ENCODE results near the gene SPATA1. TPM values are rescaled to one million over a fixed set of nuclear protein-coding genes. Genes with fewer than 3 reads are reported as not detected.
"Not testable (repeated sequence)": the region's sequence is repeated elsewhere in the genome, so short reads cannot be mapped to it uniquely, and the experiment has no call there.

Gene SPATA1
- total RNA-seq, 2 donors from 2014 or later: 0.67 to 1.5 TPM

DNA sequence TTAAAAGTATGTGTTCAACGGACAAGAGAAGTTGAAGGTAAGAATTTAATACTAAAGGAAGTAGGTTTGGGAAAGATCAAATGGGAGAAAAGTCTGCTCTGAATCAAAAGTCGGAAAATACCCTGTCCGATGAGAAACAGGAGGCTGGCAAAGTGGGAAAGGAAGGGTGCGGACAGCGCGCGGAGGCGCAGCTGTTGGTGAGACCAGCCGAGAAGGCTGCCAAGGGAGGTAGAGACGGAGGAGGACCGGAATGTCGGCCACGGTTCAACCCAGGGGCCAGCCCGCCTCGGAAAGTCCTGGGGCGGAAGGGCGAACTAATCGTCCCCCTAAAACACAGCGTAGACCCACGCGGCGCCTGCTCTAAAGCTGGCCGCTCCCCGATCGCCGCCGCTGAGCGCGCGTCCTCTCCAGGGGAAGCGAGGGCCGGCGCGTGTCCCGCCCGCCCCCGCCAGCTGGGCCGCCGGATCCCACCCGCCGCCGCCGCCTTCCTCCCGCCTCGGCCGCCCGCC, 639 bp upstream of the SPATA1 start:
- Histone ChIP-seq H3K4me1 (peaks cover 0 to 49% of the 10 kb centered on the region in 2 donors), H3K4me3 (peak overlapping the region; percentile 81 to 82), H3K9me3 (peaks cover 0 to 7% of the 10 kb centered on the region in 2 donors), H3K27me3 (no peaks in the 10 kb centered on the region), H3K36me3 (peaks cover 5% of the 10 kb centered on the region), H3K27ac (peak overlapping the region; percentile 97 to 98)
- TF ChIP-seq, protein P1, sequence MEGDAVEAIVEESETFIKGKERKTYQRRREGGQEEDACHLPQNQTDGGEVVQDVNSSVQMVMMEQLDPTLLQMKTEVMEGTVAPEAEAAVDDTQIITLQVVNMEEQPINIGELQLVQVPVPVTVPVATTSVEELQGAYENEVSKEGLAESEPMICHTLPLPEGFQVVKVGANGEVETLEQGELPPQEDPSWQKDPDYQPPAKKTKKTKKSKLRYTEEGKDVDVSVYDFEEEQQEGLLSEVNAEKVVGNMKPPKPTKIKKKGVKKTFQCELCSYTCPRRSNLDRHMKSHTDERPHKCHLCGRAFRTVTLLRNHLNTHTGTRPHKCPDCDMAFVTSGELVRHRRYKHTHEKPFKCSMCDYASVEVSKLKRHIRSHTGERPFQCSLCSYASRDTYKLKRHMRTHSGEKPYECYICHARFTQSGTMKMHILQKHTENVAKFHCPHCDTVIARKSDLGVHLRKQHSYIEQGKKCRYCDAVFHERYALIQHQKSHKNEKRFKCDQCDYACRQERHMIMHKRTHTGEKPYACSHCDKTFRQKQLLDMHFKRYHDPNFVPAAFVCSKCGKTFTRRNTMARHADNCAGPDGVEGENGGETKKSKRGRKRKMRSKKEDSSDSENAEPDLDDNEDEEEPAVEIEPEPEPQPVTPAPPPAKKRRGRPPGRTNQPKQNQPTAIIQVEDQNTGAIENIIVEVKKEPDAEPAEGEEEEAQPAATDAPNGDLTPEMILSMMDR (IDR thresholded peaks at IDR 0.05): no peak
- peak; percentile 64 for DNase-seq (ENCODE audit: low spot score)

DNA sequence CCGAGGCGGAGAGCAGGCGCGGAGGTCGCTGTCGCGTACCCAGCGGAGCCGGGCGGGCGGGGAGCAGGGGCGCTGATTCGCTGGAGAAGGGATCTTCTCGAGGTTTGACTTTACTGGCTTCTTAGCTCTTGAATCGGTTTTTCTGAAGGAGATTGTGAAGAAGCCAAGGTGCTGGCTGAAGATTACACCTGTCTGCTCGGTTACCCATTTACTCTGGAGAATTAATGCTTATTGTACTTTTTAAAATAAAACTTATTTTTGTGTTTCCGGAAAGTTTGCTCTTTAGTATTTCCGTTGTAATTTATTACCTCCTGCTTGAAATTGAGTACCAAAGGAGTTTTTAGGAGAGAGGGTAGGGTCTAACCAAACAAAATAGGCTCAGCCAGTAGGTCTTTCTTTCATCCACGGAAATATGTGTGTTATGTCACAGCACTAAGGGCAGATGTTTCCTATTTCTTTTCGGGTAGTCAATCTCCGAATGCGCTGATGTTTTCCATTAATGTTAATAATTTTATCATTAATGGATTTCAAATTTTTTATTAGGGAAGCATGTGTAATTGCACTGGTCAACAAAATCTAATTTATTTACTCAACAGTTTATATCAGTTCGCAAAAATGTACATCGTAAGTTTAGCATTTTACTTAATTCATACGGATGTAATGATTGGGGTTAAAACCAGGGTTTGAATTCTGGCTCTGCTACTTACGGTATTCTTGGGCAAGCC, 705 bp downstream of the SPATA1 start:
- Histone ChIP-seq H3K9me3 (peaks cover 0 to 7% of the 10 kb centered on the region in 2 donors), H3K27me3 (no peaks in the 10 kb centered on the region), H3K4me3 (peak overlapping the region; percentile 81 to 82), H3K36me3 (no peaks in the 10 kb centered on the region), H3K27ac (peak overlapping the region; percentile 97 to 98), H3K4me1 (peaks cover 0 to 36% of the 10 kb centered on the region in 2 donors)
- no peak for DNase-seq (ENCODE audit: low spot score)
- TF ChIP-seq, protein P1 (IDR thresholded peaks at IDR 0.05): no peak

DNA sequence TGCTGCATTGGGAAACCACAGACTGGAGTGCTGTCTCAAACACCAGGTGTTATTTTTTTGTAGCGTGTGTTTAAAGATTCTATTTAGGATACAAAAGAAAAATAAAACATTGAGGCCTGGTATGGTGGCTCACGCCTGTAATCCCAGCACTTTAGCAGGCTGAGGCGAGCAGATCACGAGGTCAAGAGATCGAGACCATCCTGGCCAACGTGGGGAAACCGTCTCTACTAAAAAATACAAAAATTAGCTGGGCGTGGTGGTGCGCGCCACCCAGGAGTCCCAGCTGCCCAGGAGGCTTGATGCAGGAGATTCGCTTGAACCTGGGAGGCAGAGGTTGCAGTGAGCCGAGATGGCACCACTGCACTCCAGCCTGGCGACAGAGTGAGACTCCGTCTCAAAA, 1.7 kb downstream of the SPATA1 start:
- not testable (repeated sequence) for H3K27ac ChIP-seq; H3K9me3 ChIP-seq; H3K4me3 ChIP-seq; H3K36me3 ChIP-seq; DNase-seq (ENCODE audit: low spot score); H3K27me3 ChIP-seq
- H3K4me1 ChIP-seq: peaks cover 0 to 28% of the 10 kb centered on the region in 2 donors

DNA sequence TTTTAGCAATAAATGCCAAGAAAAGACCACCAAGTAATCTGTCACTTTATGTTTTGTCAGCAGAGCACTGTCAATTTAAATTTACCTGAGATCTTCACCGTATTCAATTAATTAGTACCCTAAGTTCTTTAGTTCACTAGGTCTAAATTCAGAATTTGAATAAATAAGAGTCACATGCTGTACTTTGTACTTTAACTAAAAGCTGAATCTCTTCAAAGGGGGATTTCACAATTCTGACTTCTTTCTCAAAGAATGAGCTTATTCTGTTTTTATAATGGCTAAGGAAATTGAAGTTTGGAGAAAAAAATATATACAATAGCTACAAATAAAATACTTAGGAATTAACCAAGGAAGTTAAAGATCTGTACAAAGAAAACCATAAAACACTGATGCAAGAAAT, 2.3 kb downstream of the SPATA1 start:
- Histone ChIP-seq H3K4me3 (no peak overlapping the region), H3K27ac (no peak overlapping the region), H3K9me3 (peaks cover 0 to 7% of the 10 kb centered on the region in 2 donors), H3K27me3 (no peaks in the 10 kb centered on the region), H3K36me3 (no peaks in the 10 kb centered on the region), H3K4me1 (peaks cover 0 to 22% of the 10 kb centered on the region in 2 donors)
- DNase-seq (ENCODE audit: low spot score): no peak
- TF ChIP-seq, protein P1 (IDR thresholded peaks at IDR 0.05): no peak

DNA sequence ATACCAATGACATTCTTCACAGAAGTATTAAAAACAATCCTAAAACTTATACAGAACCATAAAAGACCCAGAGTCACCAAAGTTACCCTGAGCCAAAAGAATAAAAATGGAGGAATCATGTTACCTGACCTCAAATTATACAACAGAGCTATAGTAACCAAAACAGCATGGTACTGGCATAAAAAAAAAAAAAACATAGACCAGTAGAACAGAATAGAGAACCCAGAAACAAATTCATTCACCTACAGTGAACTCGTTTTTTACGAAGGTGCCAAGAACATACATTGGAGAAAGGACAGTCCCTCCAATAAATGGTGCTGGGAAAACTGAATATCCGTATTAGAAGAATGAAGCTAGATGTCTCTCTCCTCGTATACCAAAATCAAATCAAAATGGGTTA, 2.8 kb downstream of the SPATA1 start:
- Histone ChIP-seq H3K4me1 (peaks cover 0 to 17% of the 10 kb centered on the region in 2 donors), H3K4me3 (no peak overlapping the region), H3K9me3 (peaks cover 0 to 7% of the 10 kb centered on the region in 2 donors), H3K36me3 (no peaks in the 10 kb centered on the region), H3K27ac (no peak overlapping the region), H3K27me3 (no peaks in the 10 kb centered on the region)
- TF ChIP-seq, protein P1 (IDR thresholded peaks at IDR 0.05): no peak
- DNase-seq (ENCODE audit: low spot score): no peak

DNA sequence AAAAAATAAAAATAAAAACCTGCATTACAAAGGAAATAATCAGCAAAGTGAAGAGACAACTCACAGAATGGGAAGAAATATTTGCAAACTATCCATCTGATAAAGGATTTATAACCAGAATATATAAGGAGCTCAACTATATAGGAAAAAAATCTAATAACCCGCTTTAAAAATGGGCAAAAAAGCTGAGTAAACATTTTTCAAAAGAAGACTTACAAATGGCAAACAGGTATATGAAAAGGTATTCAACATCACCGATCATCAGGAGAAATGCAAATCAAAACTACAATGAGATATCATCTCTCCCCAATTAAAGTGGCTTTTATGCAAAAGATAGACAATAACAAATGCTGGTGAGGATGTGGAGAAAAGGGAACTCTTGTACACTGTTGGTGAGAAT, 4.0 kb downstream of the SPATA1 start:
- Histone ChIP-seq H3K27ac (no peak overlapping the region), H3K4me1 (peaks cover 0 to 8% of the 10 kb centered on the region in 2 donors), H3K4me3 (no peak overlapping the region), H3K9me3 (peaks cover 0 to 7% of the 10 kb centered on the region in 2 donors), H3K27me3 (no peaks in the 10 kb centered on the region), H3K36me3 (no peaks in the 10 kb centered on the region)
- no peak for DNase-seq (ENCODE audit: low spot score)
- TF ChIP-seq, protein P1 (IDR thresholded peaks at IDR 0.05): no peak

Measured in right atrium auricular region (tissue), 2 donors.